ENCODE measurements around the gene SERGEF.
"Not testable (repeated sequence)": the region's sequence is repeated elsewhere in the genome, so short reads cannot be mapped to it uniquely, and the experiment has no call there.

Gene SERGEF

GRCh38 chr11:18001191-18001590, 11.7 kb downstream of the SERGEF start:
- no peak for DNase-seq (ENCODE audit: low read depth)
- TF ChIP-seq CTCF (IDR thresholded peaks at IDR 0.05; ENCODE audit: control insufficient read depth, insufficient read depth, low read depth, low read length, missing control alignments) = no peak
- H3K4me3 ChIP-seq (ENCODE audit: control insufficient read depth, low read depth, low read length) = no peak overlapping the region

- no peak for DNase-seq (ENCODE audit: low read depth)
Measured at GRCh38 chr11:18000760-18001159, 12.1 kb downstream of the SERGEF start.

GRCh38 chr11:18000128-18000527, 12.7 kb downstream of the SERGEF start:
- not testable (repeated sequence) for H3K4me3 ChIP-seq (ENCODE audit: control insufficient read depth, low read depth, low read length); DNase-seq (ENCODE audit: low read depth)

More at GRCh38 chr11:18000760-18001159, 12.1 kb downstream of the SERGEF start:
- H3K4me3 ChIP-seq (ENCODE audit: control insufficient read depth, low read depth, low read length) = no peak overlapping the region
- no peak for TF ChIP-seq CTCF (IDR thresholded peaks at IDR 0.05; ENCODE audit: control insufficient read depth, insufficient read depth, low read depth, low read length, missing control alignments)

- no peak overlapping the region for H3K4me3 ChIP-seq (ENCODE audit: control insufficient read depth, low read depth, low read length)
- no peak for DNase-seq (ENCODE audit: low read depth)
- no peak for TF ChIP-seq CTCF (IDR thresholded peaks at IDR 0.05; ENCODE audit: control insufficient read depth, insufficient read depth, low read depth, low read length, missing control alignments)
Measured at GRCh38 chr11:17992916-17993315, 19.9 kb downstream of the SERGEF start.

GRCh38 chr11:17991783-17992433, 20.9 kb downstream of the SERGEF start:
- H3K4me3 ChIP-seq (ENCODE audit: control insufficient read depth, low read depth, low read length) = no peak overlapping the region
- no peak for DNase-seq (ENCODE audit: low read depth)
- TF ChIP-seq CTCF (IDR thresholded peaks at IDR 0.05; ENCODE audit: control insufficient read depth, insufficient read depth, low read depth, low read length, missing control alignments) = peak; percentile 89

- TF ChIP-seq CTCF (IDR thresholded peaks at IDR 0.05; ENCODE audit: control insufficient read depth, insufficient read depth, low read depth, low read length, missing control alignments) = no peak
- no peak overlapping the region for H3K4me3 ChIP-seq (ENCODE audit: control insufficient read depth, low read depth, low read length)
- no peak for DNase-seq (ENCODE audit: low read depth)
Measured at GRCh38 chr11:17989306-17989705, 23.5 kb downstream of the SERGEF start.

GRCh38 chr11:17988465-17988864, 24.4 kb downstream of the SERGEF start:
- no peak for TF ChIP-seq CTCF (IDR thresholded peaks at IDR 0.05; ENCODE audit: control insufficient read depth, insufficient read depth, low read depth, low read length, missing control alignments)
- H3K4me3 ChIP-seq (ENCODE audit: control insufficient read depth, low read depth, low read length) = no peak overlapping the region
- no peak for DNase-seq (ENCODE audit: low read depth)
